ENCODE measurements around the gene ZNF554. TPM values are rescaled to one million over a fixed set of nuclear protein-coding genes. Genes with fewer than 3 reads are reported as not detected.

The ZNF554 gene
- total and polyA plus RNA-seq, 7 experiments from 2014 or later = 3.6 to 9.2 (median 5.8) TPM

DNA sequence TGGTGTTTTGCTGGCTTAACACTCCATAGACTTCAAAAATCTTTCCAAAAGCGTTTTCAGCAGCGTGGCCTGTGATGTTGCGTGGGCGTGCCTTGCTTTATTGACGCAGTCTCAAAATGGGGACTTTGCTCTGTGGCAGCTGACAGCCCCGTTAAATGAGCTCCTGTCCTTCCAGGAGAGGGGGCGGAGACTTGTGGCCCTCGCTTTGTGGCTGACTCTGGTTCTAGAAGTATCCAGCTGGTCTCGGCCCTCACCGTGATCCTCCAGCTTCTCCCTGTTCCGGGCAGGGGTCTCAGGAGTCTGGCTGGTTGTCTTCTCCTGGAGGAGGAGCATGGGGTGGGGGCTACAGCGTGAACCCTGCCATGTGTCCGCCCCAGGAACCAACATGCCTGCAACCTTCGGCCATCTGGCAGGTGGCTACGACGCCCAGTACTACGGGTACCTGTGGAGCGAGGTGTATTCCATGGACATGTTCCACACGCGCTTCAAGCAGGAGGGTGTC, 8.4 kb upstream of the ZNF554 start:
- Mint-ChIP-seq H3K9me3 (no peaks in the 10 kb centered on the region), H3K27ac (no peak overlapping the region), H3K4me1 (peaks cover 0 to 2% (median 0%) of the 10 kb centered on the region in 7 donors), H3K27me3 (no peaks in the 10 kb centered on the region), H3K4me3 (no peak overlapping the region), H3K36me3 (peaks cover 3 to 13% (median 5%) of the 10 kb centered on the region in 5 donors)
- Histone ChIP-seq H3K36me3 (ENCODE audit: control insufficient read depth in 2 of 3, insufficient read depth in 3 of 3, low read length in 3 of 3) (peaks cover 0 to 54% (median 6%) of the 10 kb centered on the region in 3 experiments), H3K4me3 (ENCODE audit: low read length) (no peak overlapping the region), H3K9me3 (ENCODE audit: control insufficient read depth in 2 of 3, low read length in 3 of 3) (no peaks in the 10 kb centered on the region), H3K27me3 (ENCODE audit: control insufficient read depth in 2 of 2, insufficient read depth in 2 of 2, low read length in 2 of 2) (no peaks in the 10 kb centered on the region), H3K4me1 (ENCODE audit: control insufficient read depth in 2 of 2, insufficient read depth in 2 of 2, low read length in 2 of 2) (no peaks in the 10 kb centered on the region), H3K27ac (ENCODE audit: low read depth, low read length) (no peak overlapping the region)
- POLR2A ChIA-PET = no interaction called here
- CTCF ChIA-PET = no interaction called here
- DNase-seq (no peak), ATAC-seq (no peak)
- intact Hi-C loops (cut with micrococcal nuclease) = no loop called here

DNA sequence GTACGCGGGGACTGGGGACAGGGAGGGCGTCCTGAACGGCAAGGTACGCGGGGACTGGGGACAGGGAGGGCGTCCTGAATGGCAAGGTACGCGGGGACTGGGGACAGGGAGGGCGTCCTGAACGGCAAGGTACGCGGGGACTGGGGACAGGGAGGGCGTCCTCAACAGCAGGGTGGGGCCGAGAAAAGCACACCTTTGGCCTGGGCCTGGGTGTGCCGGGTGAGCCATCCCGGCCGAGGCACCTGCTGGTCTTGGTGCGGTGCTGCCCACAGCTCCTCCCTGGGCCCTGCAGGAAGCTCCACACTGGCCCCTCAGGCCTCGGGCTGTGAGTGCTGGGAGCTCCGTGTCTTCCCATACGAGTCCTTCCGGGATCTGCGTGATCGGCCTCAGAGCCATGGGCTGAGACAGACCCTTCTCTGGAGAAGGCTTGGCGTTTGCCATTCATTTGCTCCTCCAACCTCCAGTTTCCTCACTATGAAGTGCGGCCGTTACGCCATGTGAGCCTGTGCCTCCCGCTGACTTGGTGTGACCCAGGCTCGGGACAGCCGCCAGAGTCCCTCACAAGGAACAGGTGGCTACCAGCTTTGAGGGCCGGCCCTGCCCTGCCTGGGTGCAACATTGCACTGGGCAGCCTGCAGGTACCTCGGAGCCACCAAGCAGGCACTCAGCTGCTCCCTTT, 7.8 kb upstream of the ZNF554 start:
- no peaks in the 10 kb centered on the region for H3K27me3 ChIP-seq (ENCODE audit: control insufficient read depth in 2 of 2, insufficient read depth in 2 of 2, low read length in 2 of 2)
- ATAC-seq (no peak), DNase-seq (no peak)
- H3K9me3 Mint-ChIP-seq = no peaks in the 10 kb centered on the region
- no peak overlapping the region for H3K4me3 Mint-ChIP-seq
- H3K27ac ChIP-seq (ENCODE audit: low read depth, low read length) = no peak overlapping the region
- ChIA-PET POLR2A (no interaction called here), CTCF (no interaction called here)
- H3K9me3 ChIP-seq (ENCODE audit: control insufficient read depth in 2 of 3, low read length in 3 of 3) = no peaks in the 10 kb centered on the region
- no peaks in the 10 kb centered on the region for H3K27me3 Mint-ChIP-seq
- no peak overlapping the region for H3K27ac Mint-ChIP-seq
- H3K36me3 ChIP-seq (ENCODE audit: control insufficient read depth in 2 of 3, insufficient read depth in 3 of 3, low read length in 3 of 3) = peaks cover 0 to 48% (median 6%) of the 10 kb centered on the region in 3 experiments
- H3K4me1 Mint-ChIP-seq = peaks cover 0 to 2% (median 0%) of the 10 kb centered on the region in 7 donors
- H3K4me1 ChIP-seq (ENCODE audit: control insufficient read depth in 2 of 2, insufficient read depth in 2 of 2, low read length in 2 of 2) = no peaks in the 10 kb centered on the region
- intact Hi-C loops (cut with micrococcal nuclease) = no loop called here
- no peak overlapping the region for H3K4me3 ChIP-seq (ENCODE audit: low read length)
- H3K36me3 Mint-ChIP-seq = peaks cover 3 to 13% (median 5%) of the 10 kb centered on the region in 5 donors

DNA sequence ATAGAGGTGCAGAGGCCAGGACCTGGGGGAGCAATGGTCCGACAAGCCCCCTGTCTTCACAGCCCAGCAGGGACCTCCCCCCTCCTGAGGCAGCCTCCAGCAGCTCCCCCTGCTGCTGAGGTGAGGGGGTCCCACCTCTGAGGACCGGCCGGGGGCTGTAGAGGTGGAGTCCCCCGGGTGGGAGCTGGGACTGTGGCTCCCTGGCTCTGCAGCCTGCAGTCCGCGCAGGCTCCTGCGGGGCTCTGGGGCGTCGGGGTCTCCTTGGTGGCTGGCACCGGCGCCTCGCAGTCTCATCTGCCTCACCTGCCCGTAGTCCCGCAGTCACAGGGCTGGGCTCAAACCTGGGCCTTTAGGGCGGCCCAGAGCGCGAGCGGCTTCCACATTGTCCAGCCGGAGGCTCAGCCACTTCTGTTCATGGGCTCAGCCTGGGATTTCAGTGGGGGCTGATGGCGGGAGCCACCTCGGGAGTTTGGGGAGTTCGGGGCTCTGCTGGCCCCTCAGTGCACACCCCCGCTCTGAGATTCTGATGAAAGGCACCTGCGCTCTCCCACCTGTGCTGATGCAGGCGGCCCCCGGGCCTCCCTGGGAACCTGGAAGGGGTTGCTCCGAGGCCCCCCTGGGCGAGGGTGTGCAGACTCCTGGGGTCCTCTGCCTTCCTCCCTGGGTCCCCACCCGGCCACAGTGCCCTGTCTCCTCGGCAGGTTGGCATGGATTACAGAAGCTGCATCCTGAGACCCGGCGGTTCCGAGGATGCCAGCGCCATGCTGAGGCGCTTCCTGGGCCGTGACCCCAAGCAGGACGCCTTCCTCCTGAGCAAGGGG, 7.0 kb upstream of the ZNF554 start:
- CTCF ChIA-PET = no interaction called here
- POLR2A ChIA-PET = no interaction called here

DNA sequence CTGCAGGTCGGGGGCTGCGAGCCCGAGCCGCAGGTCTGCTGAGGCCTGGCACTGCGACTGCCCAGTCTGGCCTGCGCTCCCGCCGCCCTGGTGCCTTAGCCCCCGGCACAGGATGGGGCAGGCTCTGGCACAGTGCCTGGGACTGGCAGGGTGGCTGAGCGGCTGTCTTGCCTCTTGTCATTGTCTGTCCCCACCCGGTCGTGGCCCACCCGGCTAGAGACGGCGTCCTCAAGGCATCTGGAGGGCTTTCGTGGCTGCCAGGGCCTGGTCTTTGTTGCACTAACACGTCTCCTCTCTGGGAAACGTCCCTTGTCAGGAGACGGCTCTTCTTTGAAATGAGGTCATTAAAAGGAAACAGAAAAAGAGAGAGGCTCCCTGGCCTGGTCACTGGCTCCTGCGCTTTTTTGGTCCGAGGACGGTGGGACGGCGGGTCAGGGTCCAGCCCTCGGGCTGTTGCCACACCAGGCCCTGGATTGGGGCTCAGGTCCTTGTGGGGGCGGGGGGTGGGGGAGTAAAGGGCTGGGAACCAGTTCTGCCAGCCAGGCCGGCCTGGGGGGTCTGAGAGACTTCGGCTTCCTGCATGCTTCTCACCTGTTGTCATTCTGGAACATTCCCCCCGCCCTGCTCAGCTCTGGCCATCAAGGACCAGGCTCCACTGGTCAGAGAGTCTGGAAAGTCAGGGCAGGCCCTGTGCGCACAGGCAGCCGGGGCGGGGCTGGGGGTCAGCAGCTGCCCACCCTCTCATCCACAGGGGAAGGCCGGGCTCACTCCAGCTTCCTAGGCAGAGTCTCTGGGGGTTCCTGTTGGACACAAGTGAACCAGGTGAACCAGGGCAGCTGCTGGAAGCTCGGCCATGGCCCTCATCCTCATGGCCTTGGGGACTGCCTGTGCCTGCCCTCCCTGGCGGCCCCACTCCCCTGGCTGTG, 6.2 kb upstream of the ZNF554 start:
- Mint-ChIP-seq H3K4me3 (no peak overlapping the region), H3K4me1 (peaks cover 0 to 3% (median 0%) of the 10 kb centered on the region in 7 donors), H3K27me3 (no peaks in the 10 kb centered on the region), H3K27ac (no peak overlapping the region), H3K36me3 (peaks cover 3 to 11% (median 5%) of the 10 kb centered on the region in 5 donors), H3K9me3 (peaks cover 0 to 1% (median 0%) of the 10 kb centered on the region in 11 donors)
- Histone ChIP-seq H3K4me3 (ENCODE audit: low read length) (no peak overlapping the region), H3K4me1 (ENCODE audit: control insufficient read depth in 2 of 2, insufficient read depth in 2 of 2, low read length in 2 of 2) (no peaks in the 10 kb centered on the region), H3K36me3 (ENCODE audit: control insufficient read depth in 2 of 3, insufficient read depth in 3 of 3, low read length in 3 of 3) (peaks cover 0 to 32% (median 6%) of the 10 kb centered on the region in 3 experiments), H3K27me3 (ENCODE audit: control insufficient read depth in 2 of 2, insufficient read depth in 2 of 2, low read length in 2 of 2) (no peaks in the 10 kb centered on the region), H3K9me3 (ENCODE audit: control insufficient read depth in 2 of 3, low read length in 3 of 3) (no peaks in the 10 kb centered on the region), H3K27ac (ENCODE audit: low read depth, low read length) (no peak overlapping the region)
- DNase-seq (no peak), ATAC-seq (no peak)
- intact Hi-C loops (cut with micrococcal nuclease) = no loop called here
- POLR2A ChIA-PET = no interaction called here
- CTCF ChIA-PET = no interaction called here

More for the DNA sequence above, 7.0 kb upstream of the ZNF554 start:
- no peak overlapping the region for H3K4me3 ChIP-seq (ENCODE audit: low read length)
- no peaks in the 10 kb centered on the region for H3K27me3 ChIP-seq (ENCODE audit: control insufficient read depth in 2 of 2, insufficient read depth in 2 of 2, low read length in 2 of 2)
- no peaks in the 10 kb centered on the region for H3K4me1 ChIP-seq (ENCODE audit: control insufficient read depth in 2 of 2, insufficient read depth in 2 of 2, low read length in 2 of 2)
- ATAC-seq = no peak
- peaks cover 0 to 41% (median 6%) of the 10 kb centered on the region in 3 experiments for H3K36me3 ChIP-seq (ENCODE audit: control insufficient read depth in 2 of 3, insufficient read depth in 3 of 3, low read length in 3 of 3)
- no peaks in the 10 kb centered on the region for H3K27me3 Mint-ChIP-seq
- peaks cover 0 to 1% (median 0%) of the 10 kb centered on the region in 11 donors for H3K9me3 Mint-ChIP-seq
- peaks cover 0 to 3% (median 0%) of the 10 kb centered on the region in 7 donors for H3K4me1 Mint-ChIP-seq
- H3K36me3 Mint-ChIP-seq = peaks cover 3 to 13% (median 5%) of the 10 kb centered on the region in 5 donors
- H3K9me3 ChIP-seq (ENCODE audit: control insufficient read depth in 2 of 3, low read length in 3 of 3) = no peaks in the 10 kb centered on the region
- intact Hi-C loops (cut with micrococcal nuclease) = no loop called here
- no peak overlapping the region for H3K27ac ChIP-seq (ENCODE audit: low read depth, low read length)
- no peak overlapping the region for H3K4me3 Mint-ChIP-seq
- DNase-seq = no peak
- H3K27ac Mint-ChIP-seq = no peak overlapping the region

DNA sequence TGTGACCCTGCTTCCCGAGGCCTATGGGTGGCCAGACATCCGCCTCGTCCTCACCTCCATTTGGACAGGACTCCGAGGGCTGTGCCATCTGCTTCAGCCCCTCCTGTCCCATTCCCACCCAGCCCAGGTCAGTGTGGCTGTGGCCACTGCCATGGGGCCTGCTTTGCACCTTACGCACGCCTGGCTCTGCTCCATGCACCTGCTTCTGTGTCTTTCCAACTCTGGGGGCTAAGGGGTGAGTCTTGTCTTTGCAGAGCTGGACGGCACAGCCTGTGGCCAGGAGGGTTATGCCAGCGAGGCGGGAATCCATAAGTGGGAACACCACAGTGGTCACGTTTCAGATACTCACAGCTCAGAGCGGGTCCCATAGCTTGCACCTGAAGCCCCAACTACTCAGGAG, 5.2 kb upstream of the ZNF554 start:
- no peak overlapping the region for H3K27ac ChIP-seq (ENCODE audit: low read depth, low read length)
- Mint-ChIP-seq H3K27ac (no peak overlapping the region), H3K4me1 (peaks cover 0 to 3% (median 0%) of the 10 kb centered on the region in 7 donors), H3K9me3 (peaks cover 0 to 1% (median 0%) of the 10 kb centered on the region in 11 donors), H3K36me3 (peaks cover 0 to 2% (median 0%) of the 10 kb centered on the region in 5 donors), H3K27me3 (no peaks in the 10 kb centered on the region), H3K4me3 (no peak overlapping the region)
- intact Hi-C loops (cut with micrococcal nuclease) = no loop called here
- H3K4me1 ChIP-seq (ENCODE audit: control insufficient read depth in 2 of 2, insufficient read depth in 2 of 2, low read length in 2 of 2) = no peaks in the 10 kb centered on the region
- CTCF ChIA-PET = interaction anchor here (0.5 kb wide), 2 partner anchors 75 to 110 kb away, joined by 3 read pairs; no protein-coding TSS in a partner anchor
- no peak for ATAC-seq
- peaks cover 0 to 23% (median 2%) of the 10 kb centered on the region in 3 experiments for H3K36me3 ChIP-seq (ENCODE audit: control insufficient read depth in 2 of 3, insufficient read depth in 3 of 3, low read length in 3 of 3)
- POLR2A ChIA-PET = interaction anchor here (0.6 kb wide), 1 partner anchor 91 kb away, joined by 3 read pairs; no protein-coding TSS in a partner anchor
- no peak for DNase-seq
- no peak overlapping the region for H3K4me3 ChIP-seq (ENCODE audit: low read length)
- no peaks in the 10 kb centered on the region for H3K27me3 ChIP-seq (ENCODE audit: control insufficient read depth in 2 of 2, insufficient read depth in 2 of 2, low read length in 2 of 2)
- no peaks in the 10 kb centered on the region for H3K9me3 ChIP-seq (ENCODE audit: control insufficient read depth in 2 of 3, low read length in 3 of 3)

DNA sequence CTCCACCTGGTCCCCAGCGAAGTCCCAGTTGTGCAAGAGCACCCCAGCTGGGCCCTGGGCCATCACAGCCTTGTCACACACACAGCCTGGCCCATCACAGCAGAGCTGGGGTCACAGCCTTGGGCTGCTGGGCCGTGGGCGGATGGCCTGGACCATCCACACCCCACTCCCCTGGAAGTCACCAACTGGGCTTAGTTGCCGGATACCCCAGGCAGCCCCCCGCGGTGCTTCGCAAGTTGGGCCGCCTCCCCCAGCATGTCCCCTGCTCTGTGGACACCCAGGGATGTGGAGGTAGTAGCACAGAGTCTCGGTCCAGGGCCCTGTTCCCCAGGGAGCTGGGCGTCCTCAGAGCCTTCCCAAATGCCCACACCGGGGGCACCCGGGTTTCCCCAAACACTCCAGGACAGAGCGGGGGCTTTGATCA, 4.5 kb upstream of the ZNF554 start:
- Mint-ChIP-seq H3K27me3 (no peaks in the 10 kb centered on the region), H3K4me1 (peaks cover 0 to 4% (median 1%) of the 10 kb centered on the region in 7 donors), H3K36me3 (peaks cover 0 to under 1% (median 0%) of the 10 kb centered on the region in 5 donors), H3K9me3 (peaks cover 0 to 1% (median 0%) of the 10 kb centered on the region in 11 donors), H3K27ac (no peak overlapping the region), H3K4me3 (no peak overlapping the region)
- no peaks in the 10 kb centered on the region for H3K27me3 ChIP-seq (ENCODE audit: control insufficient read depth in 2 of 2, insufficient read depth in 2 of 2, low read length in 2 of 2)
- no peak overlapping the region for H3K4me3 ChIP-seq (ENCODE audit: low read length)
- intact Hi-C loops (cut with micrococcal nuclease) = loop anchor here in 1 of 2 donors (5.0 kb wide), 1 partner anchor 42 kb away; no protein-coding TSS in a partner anchor
- H3K4me1 ChIP-seq (ENCODE audit: control insufficient read depth in 2 of 2, insufficient read depth in 2 of 2, low read length in 2 of 2) = peaks cover 0 to under 1% of the 10 kb centered on the region in 2 donors
- H3K36me3 ChIP-seq (ENCODE audit: control insufficient read depth in 2 of 3, insufficient read depth in 3 of 3, low read length in 3 of 3) = peaks cover 0 to 17% (median 0%) of the 10 kb centered on the region in 3 experiments
- no peaks in the 10 kb centered on the region for H3K9me3 ChIP-seq (ENCODE audit: control insufficient read depth in 2 of 3, low read length in 3 of 3)
- ATAC-seq (no peak), DNase-seq (no peak)
- no peak overlapping the region for H3K27ac ChIP-seq (ENCODE audit: low read depth, low read length)
- ChIA-PET CTCF (no interaction called here), POLR2A (no interaction called here)
